ENCODE measurements around the gene PLXNA2.

PLXNA2 gene

GRCh38 chr1:208118306-208118705 lies 125.9 kb downstream of the PLXNA2 start:
- no peak for TF ChIP-seq CTCF (IDR thresholded peaks at IDR 0.05; ENCODE audit: low read depth, low read length, missing control alignments)
- H3K4me3 ChIP-seq (replicated peaks; ENCODE audit: low read depth, low read length), result no peak overlapping the region
- DNase-seq (ENCODE audit: extremely low read depth, low read depth), result no peak

- no peak for DNase-seq (ENCODE audit: extremely low read depth, low read depth)
- H3K4me3 ChIP-seq (replicated peaks; ENCODE audit: low read depth, low read length), result no peak overlapping the region
- TF ChIP-seq CTCF (IDR thresholded peaks at IDR 0.05; ENCODE audit: low read depth, low read length, missing control alignments), result no peak
Measured at GRCh38 chr1:208117826-208118225, 126.4 kb downstream of the PLXNA2 start.

GRCh38 chr1:208117409-208117808 lies 126.8 kb downstream of the PLXNA2 start:
- no peak for TF ChIP-seq CTCF (IDR thresholded peaks at IDR 0.05; ENCODE audit: low read depth, low read length, missing control alignments)
- no peak for DNase-seq (ENCODE audit: extremely low read depth, low read depth)
- no peak overlapping the region for H3K4me3 ChIP-seq (replicated peaks; ENCODE audit: low read depth, low read length)

GRCh38 chr1:208115924-208116640 lies 128.1 kb downstream of the PLXNA2 start:
- no peak for TF ChIP-seq CTCF (IDR thresholded peaks at IDR 0.05; ENCODE audit: low read depth, low read length, missing control alignments)
- H3K4me3 ChIP-seq (replicated peaks; ENCODE audit: low read depth, low read length), result no peak overlapping the region
- DNase-seq (ENCODE audit: extremely low read depth, low read depth), result no peak

GRCh38 chr1:208113011-208113410 lies 131.2 kb downstream of the PLXNA2 start:
- no peak overlapping the region for H3K4me3 ChIP-seq (replicated peaks; ENCODE audit: low read depth, low read length)
- TF ChIP-seq CTCF (IDR thresholded peaks at IDR 0.05; ENCODE audit: low read depth, low read length, missing control alignments), result no peak
- no peak for DNase-seq (ENCODE audit: extremely low read depth, low read depth)

- TF ChIP-seq CTCF (IDR thresholded peaks at IDR 0.05; ENCODE audit: low read depth, low read length, missing control alignments), result no peak
- no peak for DNase-seq (ENCODE audit: extremely low read depth, low read depth)
- H3K4me3 ChIP-seq (replicated peaks; ENCODE audit: low read depth, low read length), result no peak overlapping the region
Measured at GRCh38 chr1:208112401-208112800, 131.8 kb downstream of the PLXNA2 start.

Measured in HFF-Myc (cell line).